ENCODE results near the gene SUPT20HL2.
"Not testable (repeated sequence)": the region's sequence is repeated elsewhere in the genome, so short reads cannot be mapped to it uniquely, and the experiment has no call there.

The SUPT20HL2 gene

GRCh38 chrX:24314019-24314635 is at the start of gene SUPT20HL2:
TSS of gene SUPT20HL2 (minus strand) at chrX:24314069. CDS start at chrX:24313315, 754 bp downstream.
- DNase-seq (ENCODE audit: low spot score) = no peak

- DNase-seq (ENCODE audit: low spot score) = not testable (repeated sequence)
These were observed 48.3 kb upstream of the SUPT20HL2 start for GRCh38 chrX:24362089-24362745.

GRCh38 chrX:24360272-24360671 is 46.4 kb upstream of the SUPT20HL2 start, which contains the start of gene SUPT20HL1:
TSS of gene SUPT20HL1 (plus strand) at chrX:24360639. CDS start at chrX:24362761, 2,122 bp downstream.
- DNase-seq (ENCODE audit: low spot score) = no peak

GRCh38 chrX:24357106-24357505 is 43.2 kb upstream of the SUPT20HL2 start:
- no peak for DNase-seq (ENCODE audit: low spot score)

GRCh38 chrX:24355095-24355494 is 41.2 kb upstream of the SUPT20HL2 start:
- DNase-seq (ENCODE audit: low spot score) = no peak

- no peak for DNase-seq (ENCODE audit: low spot score)
These were observed 36.3 kb upstream of the SUPT20HL2 start for GRCh38 chrX:24350217-24350616.

GRCh38 chrX:24347881-24348280 is 34.0 kb upstream of the SUPT20HL2 start:
- DNase-seq (ENCODE audit: low spot score) = no peak

GRCh38 chrX:24343719-24344118 is 29.9 kb upstream of the SUPT20HL2 start:
- DNase-seq (ENCODE audit: low spot score) = no peak

- no peak for DNase-seq (ENCODE audit: low spot score)
These were observed 27.9 kb upstream of the SUPT20HL2 start for GRCh38 chrX:24341795-24342194.

GRCh38 chrX:24340501-24340900 is 26.6 kb upstream of the SUPT20HL2 start:
- no peak for DNase-seq (ENCODE audit: low spot score)

- no peak for DNase-seq (ENCODE audit: low spot score)
These were observed 26.0 kb upstream of the SUPT20HL2 start for GRCh38 chrX:24339911-24340310.

GRCh38 chrX:24335871-24336270 is 22.0 kb upstream of the SUPT20HL2 start:
- DNase-seq (ENCODE audit: low spot score) = no peak

- no peak for DNase-seq (ENCODE audit: low spot score)
These were observed 20.6 kb upstream of the SUPT20HL2 start for GRCh38 chrX:24334461-24334860.

- no peak for DNase-seq (ENCODE audit: low spot score)
These were observed 19.5 kb upstream of the SUPT20HL2 start for GRCh38 chrX:24333371-24333770.

GRCh38 chrX:24332878-24333277 is 19.0 kb upstream of the SUPT20HL2 start:
- no peak for DNase-seq (ENCODE audit: low spot score)

- DNase-seq (ENCODE audit: low spot score) = no peak
These were observed 11.4 kb upstream of the SUPT20HL2 start for GRCh38 chrX:24325231-24325630.

GRCh38 chrX:24321741-24322395 is 8.0 kb upstream of the SUPT20HL2 start:
- DNase-seq (ENCODE audit: low spot score) = no peak

- no peak for DNase-seq (ENCODE audit: low spot score)
These were observed 3.7 kb upstream of the SUPT20HL2 start for GRCh38 chrX:24317567-24317966.

GRCh38 chrX:24316111-24316510 is 2.2 kb upstream of the SUPT20HL2 start:
- DNase-seq (ENCODE audit: low spot score) = no peak

GRCh38 chrX:24312249-24312607 is 1.6 kb downstream of the SUPT20HL2 start:
- not testable (repeated sequence) for DNase-seq (ENCODE audit: low spot score)

GRCh38 chrX:24311507-24312248 is 2.2 kb downstream of the SUPT20HL2 start:
- DNase-seq (ENCODE audit: low spot score) = not testable (repeated sequence)

- DNase-seq (ENCODE audit: low spot score) = not testable (repeated sequence)
These were observed 3.0 kb downstream of the SUPT20HL2 start for GRCh38 chrX:24310916-24311315.

All from Ammon's horn (tissue), 1 donor.